Stimulated activated CD4-positive, alpha-beta T cell treated with anti-CD3 and anti-CD28 coated beads, Interleukin-2, amount 100 ng/mL, for 24 hours (primary cell): ENCODE results near the gene OR2S2.

Experiments used
- DNase-seq, 2 donors: peaks; one replicate each; pipeline ENCODE4 v3.0.0-alpha.2; 2020

The OR2S2 gene

GRCh38 chr9:35907711-35908503 lies 50.0 kb downstream of the OR2S2 start:
- no peak for DNase-seq
